Right lobe of liver (tissue), 4 donors: ENCODE results near the gene C4orf50.

ENCODE experiments used
- CTCF ChIP-seq, 4 donors: fragments of 200-600 bp in 3 of 4; fragments of 450-650 bp in 1 of 4; IDR thresholded peaks; one replicate each; pipeline versions ENCODE4 v1.5.1 to v1.8.0; 2016 to 2022; ENCODE audit warnings: antibody characterized with exemption in 4 of 4, mild to moderate bottlenecking in 2 of 4
- POLR2A ChIP-seq: fragments of 450-650 bp; IDR thresholded peaks from one replicate; pipeline ENCODE4 v1.6.1; 2017; ENCODE audit warnings: antibody characterized with exemption, mild to moderate bottlenecking
- donor health status: DM: no; HTN: no; CAD: no.
- donor health status: DM: no; HTN: no; CAD: no.
- donor health status: DM: no; HTN: yes; CAD: no.

GRCh38 chr4:5969777-5970176 lies 48.5 kb downstream of the C4orf50 start:
- no peak for TF ChIP-seq CTCF (IDR thresholded peaks at IDR 0.05)
- TF ChIP-seq POLR2A, result no peak
